NCI-H2107 treated with DMSO at 0.1 percent for 48 hours (cell line): ENCODE data around the gene CDCA4.
A peak's percentile ranks its signal among the peaks of the same experiment; 100 is the strongest.

ENCODE experiments used
- DNase-seq: peaks from one replicate; lab custom pipeline; 2025; ENCODE audit not compliant: unreplicated experiment; lab: John Stamatoyannopoulos, UW

CDCA4 gene

DNA sequence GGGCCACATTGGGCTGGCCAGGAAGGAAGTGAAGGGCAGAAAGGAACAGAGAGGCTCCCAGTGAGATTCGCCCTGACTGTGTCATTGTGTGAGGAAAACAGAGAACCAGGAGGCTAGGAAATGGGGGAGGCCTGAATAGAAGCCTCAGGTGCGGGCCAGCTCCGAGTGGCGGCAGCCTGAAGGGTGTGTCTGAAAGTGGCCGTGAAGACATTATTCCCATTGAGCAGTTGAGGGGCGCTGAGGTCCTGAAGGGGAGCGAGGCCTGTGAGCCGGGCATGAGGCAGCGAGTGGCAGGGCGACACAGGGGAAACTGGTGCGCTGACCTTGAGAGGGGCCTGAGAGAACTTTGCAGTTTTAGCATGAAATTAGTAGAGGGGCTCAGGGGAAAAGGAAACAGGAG, 28.4 kb downstream of the CDCA4 start:
- DNase-seq, result no peak

DNA sequence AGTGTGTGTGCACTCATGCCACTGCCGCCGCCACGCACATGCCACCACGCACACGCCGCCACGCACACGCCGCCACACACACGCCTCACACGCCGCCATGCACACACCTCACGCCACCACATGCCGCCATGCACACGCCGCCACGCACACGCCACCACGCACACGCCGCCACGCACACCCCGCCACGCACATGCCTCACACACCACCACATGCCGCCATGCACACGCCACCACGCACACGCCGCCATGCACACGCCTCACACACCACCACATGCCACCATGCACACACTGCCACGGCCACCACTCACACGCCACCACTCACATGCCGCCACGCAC, 29.0 kb downstream of the CDCA4 start:
- DNase-seq, result no peak

DNA sequence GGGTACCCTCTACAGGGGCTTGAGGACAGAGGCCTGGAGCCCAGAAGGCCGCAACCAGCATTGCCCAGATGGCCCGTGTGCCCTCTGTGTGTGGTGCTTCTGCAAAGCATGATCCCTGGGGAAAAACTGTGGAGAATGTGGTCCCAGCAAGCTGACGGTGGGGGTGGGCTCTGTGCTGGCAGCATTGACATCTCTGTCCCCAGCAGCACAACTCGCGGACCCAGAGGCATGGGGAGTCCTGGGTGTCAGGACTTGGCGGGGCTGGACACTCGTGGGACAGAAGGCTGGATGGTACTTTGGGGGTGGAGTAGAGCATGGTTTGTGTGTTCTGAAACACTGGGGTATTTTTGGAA, 31.0 kb downstream of the CDCA4 start:
- no peak for DNase-seq

DNA sequence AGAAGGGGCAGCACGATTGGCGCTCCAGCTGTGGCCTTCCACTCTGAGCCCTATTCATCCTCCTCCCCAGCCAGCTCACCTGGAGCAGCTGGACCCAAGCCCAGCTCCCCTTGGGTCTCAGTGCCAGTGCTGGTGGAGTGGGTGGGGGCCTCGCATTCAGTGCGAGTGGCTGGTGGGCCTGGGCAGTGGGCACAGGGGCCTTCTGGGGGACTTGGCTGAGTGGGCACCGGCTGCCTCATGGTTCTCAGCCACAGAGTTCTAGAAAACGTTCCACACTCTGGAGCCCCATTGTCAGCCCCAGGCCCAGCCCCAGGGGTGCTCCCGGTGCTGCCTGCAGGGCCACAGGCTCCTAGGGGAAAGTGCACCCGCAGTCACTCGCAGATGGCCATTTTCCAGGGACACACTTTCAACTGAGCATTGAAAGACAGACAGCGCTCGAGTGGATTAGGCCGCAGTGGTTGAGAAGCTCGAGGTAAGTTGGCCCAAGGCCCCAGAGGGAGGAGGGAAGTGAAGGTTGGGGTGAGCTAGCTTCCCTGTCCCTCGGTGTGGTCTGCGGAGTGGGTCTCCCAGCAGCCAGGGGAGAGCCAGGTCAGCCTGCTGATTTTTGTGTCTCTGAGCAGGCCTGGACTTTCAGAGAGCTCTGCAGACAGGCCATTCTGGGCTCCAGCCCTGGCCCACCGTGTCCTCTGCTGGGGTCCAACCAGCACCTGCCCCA, 31.5 kb downstream of the CDCA4 start:
- no peak for DNase-seq

DNA sequence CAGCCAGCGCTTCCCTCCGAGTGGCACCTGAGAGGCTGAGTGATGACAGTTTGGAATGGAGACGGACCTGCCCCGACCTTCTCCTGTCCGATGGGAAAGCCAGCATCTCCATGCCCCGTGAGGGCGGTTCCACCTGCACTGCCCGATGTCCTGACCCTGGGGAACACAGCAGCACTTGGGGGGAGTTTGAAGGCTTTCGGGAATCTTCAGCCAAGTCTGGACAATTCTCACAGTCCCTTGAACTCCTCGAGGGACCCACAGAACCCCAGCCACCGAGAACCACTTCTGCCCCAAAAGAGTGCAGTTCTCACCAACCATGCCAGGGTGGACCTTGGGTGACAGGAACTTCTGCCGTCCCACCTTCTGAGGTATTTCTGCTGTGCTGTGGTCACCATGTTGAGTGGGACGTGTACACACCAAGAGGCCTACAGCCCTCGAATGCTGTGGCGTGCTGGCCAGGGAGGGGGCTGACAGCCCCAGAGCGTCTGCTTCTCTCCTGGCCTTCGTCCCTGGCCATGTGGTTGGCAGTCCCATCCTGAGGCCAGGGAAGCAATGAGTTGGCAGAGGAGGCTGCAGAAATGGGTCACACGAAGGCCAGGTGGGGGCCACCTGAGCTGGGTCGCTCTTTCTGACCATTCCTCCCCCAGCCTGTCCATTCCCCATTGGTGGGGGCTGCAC, 34.3 kb downstream of the CDCA4 start:
- DNase-seq, result no peak

DNA sequence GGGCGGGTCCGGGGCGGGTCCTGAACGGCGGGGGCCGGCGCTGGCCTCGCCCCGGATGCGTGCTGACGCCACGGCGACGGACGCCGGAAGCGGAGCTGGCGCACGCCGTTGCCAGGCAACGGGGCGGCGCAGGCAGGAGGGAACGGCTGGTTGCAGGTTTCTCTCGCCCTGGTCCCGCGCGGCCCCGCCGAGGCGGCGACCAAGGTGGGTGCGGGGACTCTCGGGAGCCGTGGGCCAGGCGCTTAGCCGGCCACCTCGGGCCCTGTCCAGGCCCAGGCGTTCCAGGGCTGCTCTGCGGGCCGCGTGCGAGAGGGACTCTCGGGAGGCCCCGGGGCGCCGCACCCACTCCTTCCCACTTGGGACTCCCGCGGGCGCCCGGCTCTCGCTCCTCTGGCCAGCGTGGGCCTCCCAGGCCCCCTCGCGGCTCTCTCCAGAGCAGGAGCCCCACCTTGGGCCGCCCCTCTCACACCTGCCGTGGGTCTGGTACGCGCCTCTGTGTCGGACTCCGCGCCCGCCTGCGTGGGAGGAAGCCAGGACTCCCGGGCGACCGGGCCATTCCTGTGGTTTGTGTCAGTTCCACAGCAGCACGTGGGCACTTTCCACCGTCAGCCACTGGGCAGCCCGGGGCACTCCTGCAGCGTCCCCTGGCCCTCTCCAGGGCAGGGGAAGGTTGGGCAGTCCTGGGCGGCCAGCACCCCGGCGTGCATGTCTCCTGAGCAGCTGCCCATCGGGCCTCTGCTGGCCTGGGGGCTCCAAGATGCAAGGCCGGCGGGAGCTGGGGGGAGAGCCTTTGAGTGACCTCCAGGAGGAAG, 35.0 kb downstream of the CDCA4 start, which contains the start of gene CLBA1:
Gene CLBA1 (plus strand): TSS at position 114 of the 812 bp plus-strand sequence. CDS start 644 bp downstream, at position 758.
- DNase-seq, result peak; percentile 67

DNA sequence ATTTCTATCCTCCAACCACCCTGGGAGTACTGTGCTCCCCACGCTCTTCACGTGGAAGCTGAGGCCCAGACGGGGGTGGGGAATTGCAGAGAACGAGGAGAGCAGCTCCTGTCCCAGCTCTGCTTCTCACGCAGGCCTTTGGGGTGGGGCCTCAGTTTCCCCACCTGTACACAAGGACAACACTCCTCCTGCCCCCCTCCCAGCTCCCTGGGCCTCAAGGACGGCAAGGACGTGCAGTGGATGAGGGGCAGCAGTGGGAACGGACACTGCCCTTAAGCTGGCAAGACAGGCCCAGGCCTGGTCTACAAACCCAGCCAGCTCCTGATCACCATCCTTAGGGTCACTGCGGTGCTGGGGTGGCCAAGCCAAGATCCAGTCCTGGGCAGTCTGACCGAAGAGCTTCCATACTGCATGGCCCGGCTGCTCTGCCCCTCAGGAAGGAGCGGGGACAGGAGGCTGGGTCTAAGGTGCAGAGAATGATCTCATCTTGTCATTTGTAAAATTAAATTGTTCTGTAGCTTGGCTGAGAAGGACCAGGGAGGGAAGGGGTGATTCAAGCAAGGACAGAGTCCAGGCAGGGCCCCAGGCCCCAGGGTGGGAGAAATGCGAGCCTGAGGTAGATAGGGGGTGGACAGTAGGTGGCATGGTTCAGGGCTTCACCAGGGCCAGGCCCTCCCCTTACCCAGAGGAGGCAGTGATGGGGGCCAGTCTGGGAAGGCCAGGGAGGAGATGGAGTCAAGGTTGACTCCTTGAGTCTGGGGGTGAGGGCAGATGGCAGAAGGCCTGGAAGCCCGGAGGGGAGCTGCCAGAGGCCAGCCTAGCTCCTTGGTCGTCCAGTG, 36.6 kb downstream of the CDCA4 start:
- DNase-seq, result no peak

DNA sequence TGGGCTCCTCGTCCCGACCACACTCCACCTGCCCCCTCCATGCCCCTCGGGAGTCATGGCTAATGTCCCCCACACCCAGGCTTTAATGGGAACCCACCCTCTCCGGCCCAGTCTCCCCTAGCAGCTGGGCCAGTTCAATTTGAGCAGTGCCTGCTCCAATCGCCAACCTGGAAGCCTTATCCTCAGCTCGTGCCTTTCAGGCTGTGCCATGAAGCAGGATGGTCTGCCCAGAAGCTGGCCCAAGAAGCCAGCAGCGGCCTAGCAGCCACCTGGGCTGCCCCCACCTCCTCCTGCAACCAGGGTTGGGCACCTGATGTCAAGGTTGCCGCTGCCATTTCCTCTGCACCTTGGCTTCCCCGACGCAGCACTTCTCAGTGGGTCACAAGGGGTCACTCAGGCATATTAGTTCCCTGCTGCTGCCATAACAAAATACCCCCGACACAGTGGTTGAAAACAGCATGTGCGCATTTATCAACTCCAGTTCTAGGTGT, 37.6 kb downstream of the CDCA4 start:
- no peak for DNase-seq

DNA sequence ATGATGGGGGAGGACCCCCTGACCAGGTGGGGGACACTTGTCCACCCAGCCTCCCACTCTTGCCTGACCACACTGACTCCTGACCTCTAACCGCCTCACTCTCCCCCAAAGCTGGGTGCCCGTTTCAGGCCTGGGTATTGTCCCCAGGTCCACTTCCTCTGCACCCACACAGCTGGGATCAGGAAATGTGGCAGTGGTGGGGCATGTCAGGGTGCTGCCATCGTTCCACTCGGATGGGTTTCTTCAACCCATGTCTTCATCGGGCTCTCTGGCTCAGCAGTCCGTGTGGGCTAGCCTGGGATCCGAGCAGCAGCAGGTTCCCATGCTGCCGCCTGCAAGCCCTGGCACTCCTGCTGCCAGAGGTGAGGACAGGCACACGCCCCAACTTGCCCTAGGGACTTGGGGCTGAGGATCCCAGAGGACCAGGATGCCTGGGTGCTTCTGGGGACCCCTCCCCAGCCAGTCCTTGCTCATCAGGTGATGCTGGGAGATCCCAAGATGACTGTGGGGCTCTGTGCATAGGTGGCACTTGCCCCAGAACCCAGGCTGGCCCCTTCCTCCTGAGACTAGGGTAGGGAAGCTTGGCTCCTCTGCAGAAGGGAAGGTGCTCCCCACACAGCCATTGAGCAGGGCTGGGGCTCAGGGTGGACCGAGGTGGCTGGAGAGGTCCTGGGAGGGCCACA, 38.2 kb downstream of the CDCA4 start:
- DNase-seq, result no peak

DNA sequence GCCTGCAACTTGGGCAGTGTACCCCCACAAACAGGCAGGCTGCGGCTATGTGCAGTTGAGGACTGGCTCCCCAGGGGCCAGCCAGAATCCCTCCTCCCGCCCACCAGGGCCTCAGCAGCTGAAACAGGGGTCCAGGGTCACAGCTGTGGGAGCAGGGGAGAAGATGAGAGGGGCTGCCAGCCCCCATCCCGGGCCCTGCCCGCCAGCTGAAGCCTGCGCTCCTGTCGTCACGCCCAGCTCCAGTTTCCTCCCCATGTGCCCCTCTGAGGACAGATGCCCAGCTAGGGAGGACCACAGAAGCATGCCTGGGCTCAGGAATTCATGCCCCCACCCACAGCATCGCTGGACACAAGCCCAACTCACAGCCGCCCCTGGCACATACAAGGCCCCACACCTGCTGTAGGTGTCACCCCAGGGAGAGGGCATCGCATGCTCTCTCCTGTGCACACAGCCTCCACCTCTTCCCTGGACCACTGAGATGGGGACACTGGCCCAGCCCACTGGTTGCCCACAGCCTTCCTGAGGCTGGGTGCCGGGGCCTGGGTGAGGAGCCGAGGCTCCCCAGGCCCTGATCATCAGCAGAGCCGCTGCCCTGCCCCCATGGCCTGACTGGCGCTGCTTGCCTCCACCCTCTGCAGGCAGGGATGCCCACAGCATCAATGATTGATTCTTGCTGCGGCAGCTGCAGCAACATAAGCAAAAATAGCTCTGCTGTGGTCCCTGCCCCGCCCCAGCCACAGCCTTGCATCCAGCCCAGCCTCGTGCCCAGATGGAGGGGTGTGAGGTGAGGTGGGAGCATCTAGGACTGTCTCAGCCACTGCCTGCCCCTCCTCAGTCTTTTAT, 39.0 kb downstream of the CDCA4 start:
- DNase-seq, result no peak

DNA sequence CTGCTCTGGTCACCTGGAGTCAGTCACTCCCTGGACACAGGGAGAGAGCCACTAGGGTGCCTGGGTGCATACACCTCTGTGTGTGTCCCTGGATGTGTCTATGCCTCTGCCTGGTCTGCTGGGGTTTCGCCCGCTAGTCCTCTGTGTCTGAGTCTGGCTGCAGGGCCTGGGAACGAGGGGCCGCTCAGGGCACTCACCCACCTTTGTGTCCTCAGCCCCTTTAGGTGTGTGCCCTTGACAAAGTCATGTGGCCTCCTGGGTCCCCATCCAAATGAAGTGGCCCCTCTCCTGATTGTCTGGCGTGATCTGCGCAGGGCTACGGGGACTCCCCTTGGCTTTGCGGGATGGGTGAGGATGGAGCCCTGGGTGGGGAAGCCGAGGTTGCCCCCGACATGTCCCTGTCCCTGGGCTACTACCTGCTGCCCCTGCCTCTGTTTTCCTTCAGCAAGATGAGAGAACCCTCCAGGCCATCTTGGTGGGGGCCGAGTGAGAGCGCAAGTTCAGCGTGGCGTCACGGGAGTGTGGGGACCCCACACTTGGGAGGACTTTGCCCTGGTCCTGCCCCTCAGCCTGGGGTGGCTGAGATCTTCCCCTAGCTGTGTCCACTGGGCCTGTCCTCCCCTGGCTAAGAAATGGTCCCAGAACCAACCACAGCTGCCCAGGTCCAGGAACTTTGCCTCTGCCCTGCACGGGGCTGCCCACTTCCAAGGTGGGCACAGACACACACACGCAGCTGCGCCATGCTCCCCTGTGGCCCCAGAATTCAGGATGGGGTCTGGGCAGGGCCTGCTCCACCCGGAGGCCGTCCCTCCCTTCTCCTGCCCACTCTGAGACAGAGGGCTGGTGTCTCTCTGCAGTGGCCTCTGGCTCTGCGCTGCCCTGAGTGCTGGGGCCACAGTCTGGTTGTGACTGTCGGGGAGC, 40.0 kb downstream of the CDCA4 start:
- DNase-seq, result no peak

DNA sequence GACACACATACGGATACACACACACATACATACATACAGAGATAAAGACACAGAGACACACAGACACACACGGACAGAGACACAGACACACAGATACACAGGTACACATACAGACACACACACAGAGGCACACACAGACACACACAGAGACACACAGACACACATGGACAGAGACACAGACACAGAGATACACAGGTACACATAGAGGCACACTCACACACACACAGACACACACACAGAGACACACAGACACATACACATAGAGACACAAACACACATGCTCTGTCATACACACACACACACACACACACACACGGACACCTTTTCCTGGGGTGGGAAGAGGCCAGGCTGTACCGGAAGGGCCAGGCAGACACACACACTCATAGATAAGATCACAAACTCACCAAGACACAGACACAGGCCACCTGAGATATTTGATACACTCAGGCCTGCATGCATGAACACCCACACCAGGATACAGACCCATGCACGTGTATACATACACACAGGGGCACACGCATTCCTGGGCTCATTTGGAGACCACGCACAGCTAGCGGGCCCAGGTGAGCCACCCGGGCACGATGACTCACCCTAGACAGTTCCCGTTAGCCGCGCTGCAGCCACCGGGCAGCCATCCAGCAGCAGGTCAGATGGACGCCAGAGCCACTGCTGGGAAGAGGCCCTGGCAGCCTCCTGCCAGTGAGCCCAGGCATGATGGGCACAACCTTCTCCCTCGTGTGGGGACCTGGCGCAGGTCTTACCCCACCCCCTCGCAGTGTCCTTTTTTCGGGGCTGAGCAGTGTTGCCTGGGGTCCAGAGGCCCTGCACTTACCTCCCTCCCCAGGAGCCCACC, 40.9 kb downstream of the CDCA4 start:
- DNase-seq, result no peak

DNA sequence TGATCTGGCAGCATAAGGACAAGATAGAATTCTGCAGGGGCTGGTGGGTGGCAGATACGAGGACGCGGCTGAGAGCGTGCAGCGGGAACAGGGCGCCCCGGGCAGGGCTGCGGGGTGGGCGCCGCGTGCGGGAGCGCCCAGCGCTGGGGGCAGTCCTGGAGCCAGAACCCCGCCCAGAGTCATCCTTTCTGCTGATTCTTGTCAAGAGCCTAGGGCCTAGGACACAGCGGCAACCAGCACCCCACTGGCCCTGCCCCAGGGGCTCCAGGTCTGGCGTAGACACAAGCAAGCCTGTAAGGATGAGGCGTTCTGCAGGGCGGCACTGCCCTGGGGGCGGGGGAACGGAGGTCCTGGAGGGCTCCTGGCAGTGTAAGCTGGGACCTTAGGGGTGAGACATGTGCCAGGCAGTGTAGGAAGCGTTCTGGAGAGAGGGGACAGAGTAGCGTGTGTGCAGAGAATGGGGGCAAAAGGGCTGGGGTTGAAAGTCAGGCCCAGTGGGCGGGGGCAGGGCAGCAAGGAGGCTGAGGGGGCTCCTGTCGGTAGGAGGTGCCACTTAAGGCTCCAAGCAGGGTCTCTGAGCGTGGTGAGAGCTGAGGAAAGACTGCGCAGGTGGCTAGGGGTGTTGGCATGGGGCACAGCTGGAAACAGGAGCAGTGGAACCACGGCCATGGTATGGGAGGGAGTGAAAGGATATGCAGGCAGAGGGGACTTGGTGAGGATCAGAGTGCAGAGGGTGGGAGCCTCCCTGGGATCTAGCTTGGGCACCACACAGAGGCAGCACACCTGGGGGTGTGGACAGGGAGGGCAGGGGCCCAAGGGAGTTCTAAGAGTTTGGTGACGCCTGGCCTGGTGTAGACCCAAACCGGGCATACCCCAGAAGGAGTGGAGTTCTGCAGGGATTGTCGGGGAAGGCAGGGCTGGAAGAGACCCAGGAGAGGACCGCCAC, 41.9 kb downstream of the CDCA4 start:
- no peak for DNase-seq

DNA sequence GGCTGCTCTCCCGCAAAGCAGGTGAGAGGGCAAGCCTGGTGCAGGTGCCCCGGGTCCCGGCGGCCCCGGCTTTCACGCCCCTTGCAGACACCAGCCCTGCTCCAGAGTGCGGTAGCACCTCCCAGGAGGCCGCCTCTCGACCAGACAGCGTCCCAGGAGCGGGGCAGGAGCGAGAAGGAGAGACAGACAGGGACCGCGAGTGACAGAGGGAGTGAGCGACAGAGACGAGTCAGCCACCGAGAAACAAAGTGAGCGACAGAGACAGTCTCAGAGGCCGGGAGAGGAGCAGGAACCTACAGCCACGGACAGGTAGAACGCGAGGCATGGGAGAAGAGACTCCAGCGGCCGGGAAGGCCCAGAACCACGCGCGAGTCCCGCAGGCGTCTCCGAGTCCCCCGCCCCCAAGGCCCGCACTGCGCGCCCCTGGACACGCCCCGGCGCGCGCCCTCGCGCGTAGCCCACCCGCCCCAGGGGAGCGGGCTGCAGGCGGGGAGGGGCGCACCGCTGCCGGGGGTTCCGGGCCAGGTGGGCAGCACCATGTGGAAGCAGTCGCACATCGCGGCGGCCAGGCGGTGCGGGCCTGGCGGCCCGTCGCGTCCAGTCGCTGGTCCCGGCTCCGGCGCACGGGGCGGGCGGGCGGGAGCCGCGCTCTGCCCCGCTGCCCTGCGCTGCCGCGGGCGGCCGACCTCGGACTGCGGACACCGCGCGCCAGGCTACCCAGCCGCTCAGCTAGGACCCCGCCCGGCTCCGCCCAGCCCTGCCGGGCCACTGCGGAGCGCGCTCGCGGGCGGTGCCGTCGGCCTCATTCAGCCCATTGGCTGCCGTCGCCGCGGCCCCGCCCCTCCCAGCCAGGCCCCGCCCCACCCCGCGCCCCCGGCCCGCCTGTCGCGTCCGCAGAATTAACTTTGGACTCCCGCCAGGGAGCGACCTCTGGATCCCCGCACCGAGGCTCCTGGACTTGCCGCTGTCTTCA, 42.9 kb downstream of the CDCA4 start, which contains the start of gene AHNAK2:
Gene AHNAK2 (minus strand): TSS at position 694 of the 973 bp plus-strand sequence. CDS start 137 bp downstream, at position 557.
- DNase-seq, result no peak

DNA sequence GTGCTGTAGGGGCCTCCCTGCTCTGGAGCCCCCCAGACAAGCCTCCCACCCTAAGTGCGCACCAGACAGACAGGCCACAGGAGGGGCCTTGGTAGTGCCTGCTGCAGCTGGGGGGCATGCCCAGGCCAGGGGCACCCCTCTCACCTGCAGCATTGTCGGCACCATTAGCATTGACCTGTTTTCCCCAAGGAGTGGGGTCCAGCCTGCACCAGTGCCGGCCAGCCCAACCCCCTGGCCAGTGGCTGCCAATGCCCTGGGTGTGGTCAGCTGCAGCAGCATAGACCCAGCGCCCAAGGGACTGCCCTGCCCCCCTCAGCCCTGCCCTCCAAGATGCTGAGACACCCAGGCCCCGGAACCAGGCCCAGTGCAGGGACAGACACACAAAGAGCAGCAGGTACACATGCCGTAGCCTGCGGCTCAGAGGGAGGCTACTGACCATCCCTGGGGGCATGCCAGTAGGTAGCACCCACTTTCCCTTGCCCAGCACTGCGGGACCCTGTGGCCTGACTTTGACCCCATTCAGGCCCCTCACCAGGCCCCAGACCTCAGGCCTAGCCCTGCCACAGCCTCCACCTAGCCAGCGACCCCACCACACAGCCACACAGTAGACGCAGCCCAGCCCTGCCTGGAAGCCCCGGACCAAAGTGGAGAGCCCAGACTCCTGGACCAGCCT, 43.7 kb downstream of the CDCA4 start:
- DNase-seq, result no peak
